GM18873 (cell line): Measurements from ENCODE around the gene B9D2.
"Not testable (repeated sequence)": the region's sequence is repeated elsewhere in the genome, so short reads cannot be mapped to it uniquely, and the experiment has no call there.

Experiments used
- ATAC-seq: cut with Tn5 transposase; IDR thresholded peaks from one replicate; pipeline ENCODE4 v1.9.1; 2021; ENCODE audit warnings: mild to moderate bottlenecking, moderate library complexity, moderate number of reproducible peaks; ENCODE audit not compliant: unreplicated experiment, low FRiP score

B9D2 gene

GRCh38 chr19:41356984-41357739, 6.8 kb downstream of the B9D2 start:
- no peak for ATAC-seq

GRCh38 chr19:41355802-41356201, 8.1 kb downstream of the B9D2 start:
- ATAC-seq = no peak

- ATAC-seq = no peak
These were observed 8.9 kb downstream of the B9D2 start for GRCh38 chr19:41355035-41355434.

DNA sequence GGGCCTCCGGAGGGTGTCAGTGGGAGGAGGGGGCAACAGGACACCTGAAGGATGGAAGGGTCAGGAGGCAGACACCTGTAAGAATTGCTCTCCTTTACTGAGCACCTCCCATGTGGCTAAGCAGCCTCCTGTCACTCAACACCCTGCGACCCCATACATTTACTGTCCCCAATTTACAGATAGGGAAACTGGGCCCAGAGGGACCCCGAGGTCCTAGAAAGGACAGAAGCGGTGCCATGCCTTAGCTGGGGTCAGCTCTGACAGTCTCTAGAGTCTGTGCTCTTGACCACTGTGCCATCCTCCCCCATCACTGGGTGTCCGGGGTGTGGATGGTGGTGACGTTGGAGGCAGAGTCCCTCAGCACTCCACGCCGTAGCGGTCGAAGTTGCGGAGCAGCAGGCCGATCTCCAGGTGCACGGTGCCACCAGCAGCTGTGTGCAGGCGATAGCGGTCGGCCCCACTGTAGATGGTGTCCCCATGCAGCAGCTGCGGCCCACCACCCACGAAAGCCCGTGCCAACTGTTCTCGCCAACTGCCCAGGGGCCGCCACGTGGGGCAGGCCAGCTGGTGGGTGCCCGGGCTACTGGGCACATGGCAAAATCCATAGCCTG, 9.5 kb downstream of the B9D2 start:
- ATAC-seq = no peak

- peak; percentile 31 for ATAC-seq
These were observed 10.2 kb downstream of the B9D2 start, which contains the start of gene TGFB1 for GRCh38 chr19:41353466-41354342. TGFB1 (minus strand) TSS chr19:41353922; CDS start chr19:41353044, 878 bp downstream.

DNA sequence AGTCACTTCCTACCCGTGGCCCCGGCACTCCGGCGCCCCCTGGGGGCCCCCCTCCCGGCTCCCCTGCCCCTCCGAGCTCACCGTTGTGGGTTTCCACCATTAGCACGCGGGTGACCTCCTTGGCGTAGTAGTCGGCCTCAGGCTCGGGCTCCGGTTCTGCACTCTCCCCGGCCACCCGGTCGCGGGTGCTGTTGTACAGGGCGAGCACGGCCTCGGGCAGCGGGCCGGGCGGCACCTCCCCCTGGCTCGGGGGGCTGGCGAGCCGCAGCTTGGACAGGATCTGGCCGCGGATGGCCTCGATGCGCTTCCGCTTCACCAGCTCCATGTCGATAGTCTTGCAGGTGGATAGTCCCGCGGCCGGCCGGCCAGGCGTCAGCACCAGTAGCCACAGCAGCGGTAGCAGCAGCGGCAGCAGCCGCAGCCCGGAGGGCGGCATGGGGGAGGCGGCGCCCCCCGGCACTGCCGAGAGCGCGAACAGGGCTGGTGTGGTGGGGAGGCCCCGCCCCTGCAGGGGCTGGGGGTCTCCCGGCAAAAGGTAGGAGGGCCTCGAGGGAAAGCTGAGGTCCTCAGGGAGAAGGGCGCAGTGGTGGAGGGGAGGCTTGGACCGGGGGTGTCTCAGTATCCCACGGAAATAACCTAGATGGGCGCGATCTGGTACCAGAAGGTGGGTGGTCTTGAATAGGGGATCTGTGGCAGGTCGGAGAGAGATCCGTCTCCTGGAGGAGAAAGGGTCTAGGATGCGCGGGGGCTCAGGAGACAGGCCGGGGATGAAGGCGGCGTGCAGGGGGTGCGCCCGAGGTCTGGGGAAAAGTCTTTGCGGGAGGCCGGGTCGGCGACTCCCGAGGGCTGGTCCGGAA, 11.1 kb downstream of the B9D2 start:
- ATAC-seq = no peak

DNA sequence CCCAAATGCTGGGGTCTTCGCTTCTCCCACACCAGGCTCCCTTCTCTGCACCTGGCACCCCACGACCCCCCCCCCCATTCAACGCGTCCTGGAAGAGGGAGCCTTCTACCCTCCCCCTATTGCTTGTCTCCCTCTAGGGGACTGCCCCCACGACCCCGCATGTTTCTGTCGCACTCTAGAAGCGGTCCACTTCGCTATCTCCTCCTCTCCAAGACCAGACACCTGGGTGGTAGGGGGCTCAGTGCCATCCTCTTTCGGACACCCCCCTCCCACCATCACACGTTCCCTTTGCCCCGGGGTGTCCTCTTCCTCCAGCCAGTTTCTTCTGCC, 11.7 kb downstream of the B9D2 start:
- no peak for ATAC-seq

- no peak for ATAC-seq
These were observed 12.4 kb downstream of the B9D2 start for GRCh38 chr19:41351339-41352245.

GRCh38 chr19:41350735-41351338, 13.1 kb downstream of the B9D2 start:
- no peak for ATAC-seq

- ATAC-seq = not testable (repeated sequence)
These were observed 17.0 kb downstream of the B9D2 start for GRCh38 chr19:41346916-41347315.

- ATAC-seq = no peak
These were observed 19.8 kb downstream of the B9D2 start for GRCh38 chr19:41344162-41344561.

DNA sequence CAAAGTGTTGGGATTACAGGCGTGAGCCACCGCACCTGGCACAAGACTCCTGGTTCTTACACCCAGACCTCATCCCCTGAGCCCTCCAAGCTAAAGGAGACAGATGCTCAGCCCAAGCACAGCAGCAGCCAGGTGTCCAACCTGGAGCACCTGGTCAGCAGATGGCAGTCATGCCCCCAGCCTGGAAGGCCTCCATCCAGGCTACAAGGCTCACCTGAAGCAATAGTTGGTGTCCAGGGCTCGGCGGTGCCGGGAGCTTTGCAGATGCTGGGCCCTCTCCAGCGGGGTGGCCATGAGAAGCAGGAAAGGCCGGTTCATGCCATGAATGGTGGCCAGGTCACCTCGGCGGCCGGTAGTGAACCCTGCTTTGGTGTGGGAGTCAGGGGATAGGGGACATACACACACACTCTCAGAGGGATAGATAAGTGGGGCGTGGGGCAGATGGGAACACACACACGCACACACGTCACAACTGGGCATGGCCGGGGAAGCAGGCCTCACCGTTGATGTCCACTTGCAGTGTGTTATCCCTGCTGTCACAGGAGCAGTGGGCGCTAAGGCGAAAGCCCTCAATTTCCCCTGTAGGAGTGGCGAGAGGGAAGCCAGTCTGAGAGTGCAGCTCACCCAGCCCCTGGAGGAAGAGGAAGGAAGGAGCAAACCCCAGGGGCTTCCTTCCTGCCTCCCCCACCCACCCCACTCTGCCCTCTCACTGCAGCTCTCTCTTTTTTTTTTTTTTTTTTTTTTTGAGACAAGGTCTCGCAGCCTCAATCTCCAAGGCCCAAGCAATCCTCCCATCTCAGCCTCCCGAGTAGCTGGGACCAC, 22.1 kb downstream of the B9D2 start:
- ATAC-seq = no peak

GRCh38 chr19:41339936-41340335, 24.0 kb downstream of the B9D2 start:
- ATAC-seq = no peak

DNA sequence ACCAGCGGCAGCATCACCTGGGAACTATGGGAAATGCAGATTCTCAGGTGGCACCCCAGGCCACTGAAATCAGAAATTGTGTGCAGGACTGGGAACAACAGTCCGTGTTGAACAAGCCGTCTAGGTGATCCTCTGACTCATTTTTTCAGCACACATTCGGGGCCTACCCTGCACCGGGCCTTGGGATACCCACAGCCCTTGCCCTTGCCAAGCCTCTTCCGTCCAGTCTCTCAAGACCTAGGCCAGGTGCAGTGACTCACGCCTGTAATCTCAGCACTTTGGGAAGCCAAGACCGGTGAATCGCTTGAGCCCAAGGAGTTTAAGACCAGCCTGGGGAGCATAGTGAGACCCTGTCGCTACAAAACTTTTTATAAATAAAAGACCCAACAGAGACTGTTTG, 28.5 kb downstream of the B9D2 start:
- no peak for ATAC-seq

GRCh38 chr19:41334793-41335192, 29.2 kb downstream of the B9D2 start:
- ATAC-seq = no peak

DNA sequence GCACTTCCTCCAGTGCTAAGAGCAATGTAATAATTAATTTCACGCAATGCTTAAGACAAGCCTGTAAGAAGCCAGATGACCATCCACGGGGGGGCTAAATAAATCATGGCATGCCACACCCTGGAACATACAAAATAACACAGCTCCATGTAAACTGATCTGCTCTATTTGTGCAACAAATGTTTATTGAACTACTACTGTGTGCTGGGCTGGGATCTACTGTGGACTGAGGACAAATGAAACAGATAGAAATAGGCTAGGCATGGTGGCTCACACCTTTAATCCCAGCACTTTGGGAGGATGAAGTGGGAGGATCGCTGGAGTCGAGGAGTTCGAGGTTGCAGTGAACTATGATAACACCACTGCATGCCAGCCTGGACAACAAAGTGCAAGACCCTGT, 31.5 kb downstream of the B9D2 start:
- no peak for ATAC-seq

- ATAC-seq = no peak
These were observed 31.9 kb downstream of the B9D2 start for GRCh38 chr19:41332000-41332399.
